Measurements from ENCODE around the gene MAGOH.
"Not testable (repeated sequence)": the region's sequence is repeated elsewhere in the genome, so short reads cannot be mapped to it uniquely, and the experiment has no call there.

MAGOH gene

GRCh38 chr1:53238197-53239155, at the start of gene MAGOH:
Gene MAGOH (minus strand): TSS chr1:53238518. CDS start chr1:53238448, 70 bp downstream.
- peak; percentile 90 for DNase-seq

GRCh38 chr1:53286955-53287354, 48.6 kb upstream of the MAGOH start:
- no peak for DNase-seq

GRCh38 chr1:53285969-53286760, 47.8 kb upstream of the MAGOH start:
- no peak for DNase-seq

GRCh38 chr1:53285546-53285945, 47.2 kb upstream of the MAGOH start:
- no peak for DNase-seq

- no peak for DNase-seq
Measured at GRCh38 chr1:53284224-53285020, 46.1 kb upstream of the MAGOH start.

- DNase-seq: not testable (repeated sequence)
Measured at GRCh38 chr1:53283156-53283555, 44.8 kb upstream of the MAGOH start.

- no peak for DNase-seq
Measured at GRCh38 chr1:53281133-53281532, 42.8 kb upstream of the MAGOH start.

- DNase-seq: no peak
Measured at GRCh38 chr1:53280496-53280895, 42.2 kb upstream of the MAGOH start.

GRCh38 chr1:53279296-53280200, 41.2 kb upstream of the MAGOH start:
- no peak for DNase-seq

GRCh38 chr1:53278298-53278725, 40.0 kb upstream of the MAGOH start:
- DNase-seq: no peak

GRCh38 chr1:53277326-53277725, 39.0 kb upstream of the MAGOH start:
- no peak for DNase-seq

- no peak for DNase-seq
Measured at GRCh38 chr1:53276902-53277281, 38.6 kb upstream of the MAGOH start.

- no peak for DNase-seq
Measured at GRCh38 chr1:53276153-53276901, 38.0 kb upstream of the MAGOH start.

GRCh38 chr1:53275566-53275965, 37.2 kb upstream of the MAGOH start:
- no peak for DNase-seq

- DNase-seq: no peak
Measured at GRCh38 chr1:53274541-53275185, 36.3 kb upstream of the MAGOH start.

GRCh38 chr1:53274026-53274425, 35.7 kb upstream of the MAGOH start:
- DNase-seq: no peak

- no peak for DNase-seq
Measured at GRCh38 chr1:53273526-53273925, 35.2 kb upstream of the MAGOH start.

- no peak for DNase-seq
Measured at GRCh38 chr1:53272349-53272748, 34.0 kb upstream of the MAGOH start.

GRCh38 chr1:53271446-53272090, 33.2 kb upstream of the MAGOH start:
- no peak for DNase-seq

- DNase-seq: no peak
Measured at GRCh38 chr1:53270873-53271272, 32.6 kb upstream of the MAGOH start.
